ENCODE results near the gene BEND6.
A peak's percentile ranks its signal among the peaks of the same experiment; 100 is the strongest.

Gene BEND6

GRCh38 chr6:56940977-56941376 is 13.9 kb upstream of the BEND6 start:
- no peak for DNase-seq (ENCODE audit: low spot score)

- no peak for DNase-seq (ENCODE audit: low spot score)
Observed at GRCh38 chr6:56944661-56945060, 10.2 kb upstream of the BEND6 start.

- DNase-seq (ENCODE audit: low spot score): no peak
Observed at GRCh38 chr6:56946368-56946767, 8.5 kb upstream of the BEND6 start.

GRCh38 chr6:56947924-56948323 is 7.0 kb upstream of the BEND6 start:
- no peak for DNase-seq (ENCODE audit: low spot score)

- no peak for DNase-seq (ENCODE audit: low spot score)
Observed at GRCh38 chr6:56949265-56949664, 5.6 kb upstream of the BEND6 start.

GRCh38 chr6:56949925-56950495 is 4.9 kb upstream of the BEND6 start:
- no peak for DNase-seq (ENCODE audit: low spot score)

GRCh38 chr6:56951049-56951831 is 3.7 kb upstream of the BEND6 start:
- no peak for DNase-seq (ENCODE audit: low spot score)

GRCh38 chr6:56953597-56954402 is 1.1 kb upstream of the BEND6 start:
- DNase-seq (ENCODE audit: low spot score): peak; percentile 39

- DNase-seq (ENCODE audit: low spot score): peak; percentile 97
Observed at GRCh38 chr6:56955171-56956155, 556 bp downstream of the BEND6 start.

GRCh38 chr6:56956491-56956890 is 1.6 kb downstream of the BEND6 start:
- no peak for DNase-seq (ENCODE audit: low spot score)

GRCh38 chr6:56957856-56958255 is 2.9 kb downstream of the BEND6 start:
- no peak for DNase-seq (ENCODE audit: low spot score)

- DNase-seq (ENCODE audit: low spot score): no peak
Observed at GRCh38 chr6:56958481-56958880, 3.6 kb downstream of the BEND6 start.

GRCh38 chr6:56959094-56959493 is 4.2 kb downstream of the BEND6 start:
- no peak for DNase-seq (ENCODE audit: low spot score)

- peak; percentile 45 for DNase-seq (ENCODE audit: low spot score)
Observed at GRCh38 chr6:56959938-56960337, 5.0 kb downstream of the BEND6 start.

- no peak for DNase-seq (ENCODE audit: low spot score)
Observed at GRCh38 chr6:56961151-56961550, 6.2 kb downstream of the BEND6 start.

- peak; percentile 80 for DNase-seq (ENCODE audit: low spot score)
Observed at GRCh38 chr6:56962441-56962840, 7.5 kb downstream of the BEND6 start.

GRCh38 chr6:56963043-56963442 is 8.1 kb downstream of the BEND6 start:
- no peak for DNase-seq (ENCODE audit: low spot score)

- DNase-seq (ENCODE audit: low spot score): no peak
Observed at GRCh38 chr6:56963793-56964192, 8.9 kb downstream of the BEND6 start.

GRCh38 chr6:56965126-56965525 is 10.2 kb downstream of the BEND6 start:
- DNase-seq (ENCODE audit: low spot score): no peak

GRCh38 chr6:56970849-56971248 is 15.9 kb downstream of the BEND6 start:
- no peak for DNase-seq (ENCODE audit: low spot score)

- no peak for DNase-seq (ENCODE audit: low spot score)
Observed at GRCh38 chr6:56977192-56977591, 22.3 kb downstream of the BEND6 start.

GRCh38 chr6:56978530-56978929 is 23.6 kb downstream of the BEND6 start:
- no peak for DNase-seq (ENCODE audit: low spot score)

Measured in kidney tubule cell (primary cell).